ENCODE measurements around the gene DPPA5.

The DPPA5 gene

GRCh38 chr6:73353636-73354593, at the start of gene DPPA5:
DPPA5 (minus strand) TSS chr6:73354276; CDS start chr6:73354225, 51 bp downstream.
- TF ChIP-seq CTCF (IDR thresholded peaks at IDR 0.05) = no peak

GRCh38 chr6:73400656-73401055, 46.6 kb upstream of the DPPA5 start:
- TF ChIP-seq CTCF (IDR thresholded peaks at IDR 0.05) = no peak

GRCh38 chr6:73395875-73396274, 41.8 kb upstream of the DPPA5 start:
- no peak for TF ChIP-seq CTCF (IDR thresholded peaks at IDR 0.05)

GRCh38 chr6:73394577-73395354, 40.7 kb upstream of the DPPA5 start, which contains the start of gene DDX43:
DDX43 (plus strand) TSS chr6:73394828; CDS start chr6:73394906, 78 bp downstream.
- TF ChIP-seq CTCF (IDR thresholded peaks at IDR 0.05) = no peak

GRCh38 chr6:73393278-73393677, 39.2 kb upstream of the DPPA5 start:
- TF ChIP-seq CTCF (IDR thresholded peaks at IDR 0.05) = no peak

GRCh38 chr6:73391675-73392074, 37.6 kb upstream of the DPPA5 start:
- TF ChIP-seq CTCF (IDR thresholded peaks at IDR 0.05) = no peak

- no peak for TF ChIP-seq CTCF (IDR thresholded peaks at IDR 0.05)
These were observed 35.8 kb upstream of the DPPA5 start for GRCh38 chr6:73389854-73390253.

All from LNCAP (cell line).